Measurements from ENCODE around the gene CYB5R3. TPM values are rescaled to one million over a fixed set of nuclear protein-coding genes. Genes with fewer than 3 reads are reported as not detected.
"Not testable (repeated sequence)": the region's sequence is repeated elsewhere in the genome, so short reads cannot be mapped to it uniquely, and the experiment has no call there.

The CYB5R3 gene
- total RNA-seq, 1 donor from 2014 or later = 11.8 TPM

GRCh38 chr22:42679691-42680090, 30.5 kb upstream of the CYB5R3 start:
- DNase-seq (ENCODE audit: low spot score in 2 of 2) = no peak
- no peak for FAIRE-seq

GRCh38 chr22:42678894-42679293, 29.7 kb upstream of the CYB5R3 start:
- DNase-seq (ENCODE audit: low spot score in 2 of 2) (no peak), FAIRE-seq (no peak)

DNA sequence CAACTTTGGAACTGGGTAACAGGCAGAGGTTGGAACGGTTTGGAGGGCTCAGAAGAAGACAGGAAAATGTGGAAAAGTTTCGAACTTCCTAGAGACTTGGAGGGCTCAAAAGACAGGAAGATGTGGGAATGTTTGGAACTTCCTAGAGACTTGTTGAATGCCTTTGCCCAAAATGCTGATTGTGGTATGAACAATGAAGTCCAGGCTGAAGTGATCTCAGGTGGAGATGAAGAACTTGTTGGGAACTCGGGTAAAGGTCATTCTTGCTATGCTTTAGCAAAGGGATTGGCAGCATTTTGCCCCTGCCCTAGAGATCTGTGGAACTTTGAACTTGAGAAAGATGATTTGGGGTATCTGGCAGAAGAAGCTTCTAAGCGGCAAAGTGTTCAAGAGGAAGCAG, 28.7 kb upstream of the CYB5R3 start:
- not testable (repeated sequence) for FAIRE-seq; DNase-seq (ENCODE audit: low spot score in 2 of 2)

GRCh38 chr22:42676059-42676607, 26.9 kb upstream of the CYB5R3 start:
- DNase-seq (ENCODE audit: low spot score in 2 of 2) = no peak

DNA sequence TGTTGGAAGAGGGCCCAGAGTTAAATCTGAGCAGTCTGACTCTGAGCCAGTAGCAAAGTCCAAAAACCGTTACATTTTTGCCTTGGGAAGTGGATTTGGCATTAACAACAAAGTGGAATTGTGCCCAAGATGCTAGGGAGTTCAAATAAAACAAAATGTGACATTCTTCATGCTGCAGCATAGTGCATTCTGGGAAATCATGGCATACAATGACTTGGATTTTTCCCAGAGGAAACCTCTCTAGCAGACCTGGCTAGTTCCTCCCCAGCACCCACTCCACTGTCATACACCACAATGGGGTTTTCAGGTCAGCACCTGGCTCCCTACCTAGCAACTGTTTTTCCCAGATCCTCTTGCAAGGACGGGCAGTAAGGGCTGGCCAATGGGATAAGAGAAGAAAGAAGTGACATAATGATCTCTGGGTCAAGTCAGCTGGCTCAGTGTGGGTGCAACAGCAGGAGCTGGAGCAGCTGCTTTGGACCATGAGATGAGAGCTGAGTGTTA, 24.8 kb upstream of the CYB5R3 start:
- FAIRE-seq (no peak), DNase-seq (ENCODE audit: low spot score in 2 of 2) (no peak)

More at GRCh38 chr22:42676059-42676607, 26.9 kb upstream of the CYB5R3 start:
- FAIRE-seq = no peak

- not testable (repeated sequence) for FAIRE-seq; DNase-seq (ENCODE audit: low spot score in 2 of 2)
Measured at GRCh38 chr22:42673071-42673470, 23.9 kb upstream of the CYB5R3 start.

DNA sequence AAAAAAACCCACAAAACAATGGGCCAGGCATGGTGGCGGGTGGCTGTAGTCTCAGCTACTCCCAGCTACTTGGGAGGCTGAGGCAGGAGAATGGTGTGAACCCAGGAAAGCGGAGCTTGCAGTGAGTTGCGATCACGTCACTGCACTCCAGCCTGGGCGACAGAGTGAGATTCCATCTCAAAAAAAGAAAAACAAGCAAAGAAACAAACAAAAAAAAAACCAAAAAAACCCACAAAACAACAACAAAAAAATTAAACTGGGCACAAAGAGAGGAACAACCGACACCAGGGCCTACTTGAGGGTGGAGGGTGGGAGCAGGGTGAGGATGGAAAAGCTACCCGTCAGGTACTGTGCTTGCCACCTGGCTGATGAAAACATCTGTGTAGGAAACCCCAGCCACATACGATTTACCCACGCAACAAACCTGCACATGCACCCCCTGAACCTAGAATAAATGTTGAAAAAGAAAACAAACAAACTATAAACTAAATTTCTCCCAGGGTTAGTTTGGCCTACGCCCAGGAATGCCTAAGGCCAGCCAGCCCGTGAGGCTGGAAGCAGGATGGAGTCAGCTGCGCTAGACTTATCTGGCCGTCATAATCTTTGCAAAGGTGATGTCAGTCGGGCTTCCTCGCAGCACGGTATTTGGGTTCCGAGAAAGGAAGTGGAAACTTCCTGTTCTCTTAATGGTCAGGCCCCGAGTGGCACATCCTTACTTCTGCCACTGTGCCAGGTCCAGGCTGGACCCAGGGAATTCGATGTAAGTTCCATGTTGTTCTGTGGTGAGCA, 21.9 kb upstream of the CYB5R3 start:
- no peak for FAIRE-seq

DNA sequence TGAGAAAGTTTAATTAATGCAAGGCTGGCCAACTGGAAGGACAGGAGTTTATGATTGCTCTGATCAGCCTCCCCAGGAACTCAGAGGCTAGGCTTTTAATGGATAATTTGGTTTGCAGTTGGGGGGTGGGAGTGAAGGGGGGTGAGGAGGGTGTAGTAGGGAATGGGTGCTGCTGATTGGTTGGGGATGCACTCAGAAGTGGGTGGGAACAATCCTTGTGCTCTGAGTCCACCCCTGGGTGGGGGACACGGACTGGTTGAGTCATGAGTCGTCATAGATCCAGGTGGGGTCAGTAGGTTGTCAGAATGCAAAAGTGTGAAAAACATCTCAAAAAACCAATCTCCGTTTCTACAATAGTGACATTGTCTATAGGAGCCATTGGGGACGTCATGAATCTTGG, 20.9 kb upstream of the CYB5R3 start:
- DNase-seq (ENCODE audit: low spot score in 2 of 2) (no peak), FAIRE-seq (no peak)

More for the DNA sequence above, 21.9 kb upstream of the CYB5R3 start:
- no peak for DNase-seq (ENCODE audit: low spot score in 2 of 2)

DNA sequence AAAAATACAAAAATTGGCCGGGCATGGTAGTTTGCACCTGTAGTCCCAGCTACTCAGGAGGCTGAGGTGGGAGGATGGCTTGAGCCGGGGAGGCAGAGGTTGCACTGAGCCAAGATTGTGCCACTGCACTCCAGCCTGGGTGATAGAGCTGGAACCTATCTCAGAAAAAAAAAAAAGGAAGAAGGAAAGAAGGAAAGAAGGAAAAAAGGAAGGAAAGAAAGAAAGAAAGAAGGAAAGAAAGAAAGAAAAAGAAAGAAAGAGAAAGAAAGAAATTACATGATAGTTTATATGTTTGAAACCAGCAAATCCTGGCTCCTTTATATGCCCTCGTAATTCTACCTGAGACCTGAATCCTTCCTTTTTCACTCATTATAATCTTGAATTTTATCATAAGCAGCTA, 17.2 kb upstream of the CYB5R3 start:
- not testable (repeated sequence) for FAIRE-seq; DNase-seq (ENCODE audit: low spot score in 2 of 2)

DNA sequence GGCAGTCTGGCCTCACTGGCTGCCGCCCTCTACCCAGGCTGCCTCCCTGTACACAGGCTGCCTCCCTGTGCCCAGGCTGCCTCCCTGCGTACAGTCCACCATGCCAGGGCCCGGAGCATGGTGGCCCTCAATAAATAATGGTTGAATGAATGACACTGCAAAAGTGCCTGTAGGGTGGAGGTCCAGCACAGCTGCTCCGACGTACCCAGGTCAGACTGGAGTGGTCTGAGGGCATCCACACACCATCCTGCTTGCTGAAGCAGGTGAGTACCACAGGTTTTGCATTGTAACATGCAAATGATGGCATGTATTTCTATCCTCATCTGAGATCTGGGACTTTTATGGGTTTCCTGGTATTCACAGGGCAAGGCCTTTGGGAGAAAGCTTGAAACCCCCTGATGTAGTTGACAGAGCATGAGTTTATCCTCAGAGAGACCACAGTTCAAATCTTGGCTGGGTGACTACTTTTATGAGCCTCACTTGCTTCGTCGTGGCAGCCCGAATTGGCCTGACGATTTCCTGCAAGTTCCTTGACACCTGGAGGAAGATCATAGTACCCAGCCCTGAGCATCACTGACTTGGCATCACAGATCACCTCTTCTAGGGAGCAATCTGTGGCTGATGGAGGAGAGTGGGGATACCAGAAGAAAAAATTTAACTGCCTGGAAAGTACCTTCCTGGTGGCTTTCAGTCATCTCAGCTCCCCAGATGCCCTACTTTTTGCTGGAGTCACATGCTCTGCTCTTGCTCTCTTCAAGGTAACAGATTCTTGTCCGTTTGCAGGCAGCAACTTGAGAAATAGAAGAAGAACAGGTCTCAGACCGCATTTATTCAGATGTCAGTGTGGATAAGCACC, 16.0 kb upstream of the CYB5R3 start:
- FAIRE-seq = no peak
- DNase-seq (ENCODE audit: low spot score in 2 of 2) = no peak

DNA sequence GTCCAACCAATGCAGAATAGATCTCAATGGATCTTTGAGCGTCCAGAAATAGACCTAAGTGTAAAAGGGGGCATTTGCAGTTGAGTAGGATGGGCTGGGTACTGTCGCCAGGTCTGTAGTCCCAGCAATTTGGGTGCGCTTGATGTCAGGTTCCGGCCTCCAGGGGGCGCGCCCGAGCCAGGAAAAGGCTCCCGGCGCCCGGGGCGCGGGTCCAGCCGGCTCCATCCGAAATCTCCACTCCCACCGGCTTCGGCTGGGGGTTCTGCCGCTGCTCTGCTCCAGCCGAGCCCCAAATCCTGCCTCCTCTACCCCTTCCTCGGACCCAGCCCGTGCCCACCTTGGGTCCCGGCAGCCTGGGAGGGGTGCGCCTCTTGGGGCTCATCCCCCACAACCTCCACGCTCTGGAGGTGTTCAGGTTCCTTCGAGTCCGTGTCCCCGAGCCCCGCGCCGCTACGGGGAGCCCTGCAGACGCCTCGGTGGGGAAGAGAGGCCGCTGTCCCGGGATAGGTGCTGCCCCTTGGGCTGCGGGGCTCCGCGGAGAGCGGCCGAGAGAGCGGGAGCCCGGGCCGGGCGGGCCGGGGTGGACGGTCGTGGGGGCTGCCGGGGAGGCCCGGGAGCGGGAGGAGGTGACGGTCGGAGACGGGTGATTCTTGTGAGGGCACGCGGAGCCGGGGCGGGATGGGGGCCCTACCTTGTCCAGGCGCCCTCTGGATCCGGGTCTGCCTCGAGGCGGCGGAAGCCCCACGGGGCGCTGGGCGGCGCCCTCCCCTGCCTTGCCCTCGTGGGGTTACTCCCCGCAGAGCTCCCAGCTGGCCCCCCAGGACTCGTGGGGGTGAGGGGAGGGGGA, 13.0 kb upstream of the CYB5R3 start:
- FAIRE-seq (no peak), DNase-seq (ENCODE audit: low spot score in 2 of 2) (peak; percentile 76 to 86)

GRCh38 chr22:42656578-42656977, 7.4 kb upstream of the CYB5R3 start:
- DNase-seq (ENCODE audit: low spot score in 2 of 2) (no peak), FAIRE-seq (no peak)

GRCh38 chr22:42655693-42656092, 6.5 kb upstream of the CYB5R3 start:
- DNase-seq (ENCODE audit: low spot score in 2 of 2) (no peak), FAIRE-seq (no peak)

GRCh38 chr22:42654436-42655073, 5.4 kb upstream of the CYB5R3 start:
- FAIRE-seq = no peak
- no peak for DNase-seq (ENCODE audit: low spot score in 2 of 2)

DNA sequence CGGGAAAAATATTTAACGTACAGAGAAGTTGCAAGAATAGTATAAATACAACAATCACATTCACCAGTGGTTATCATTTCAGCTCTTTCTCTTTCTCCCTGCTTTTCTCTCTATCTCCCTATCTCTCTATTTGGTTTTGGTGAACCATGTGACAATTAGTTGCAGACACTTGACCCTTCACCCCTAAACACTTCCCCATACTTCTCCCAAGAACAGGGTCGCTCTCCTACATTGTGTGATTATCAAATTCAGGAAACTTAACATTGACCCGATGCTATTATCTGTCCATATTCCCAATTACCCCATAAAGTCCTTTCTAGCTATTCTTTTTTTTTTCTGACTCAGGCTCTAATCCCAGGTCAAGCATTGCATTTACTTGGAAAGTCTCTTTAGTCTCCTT, 4.8 kb upstream of the CYB5R3 start:
- no peak for FAIRE-seq
- DNase-seq (ENCODE audit: low spot score in 2 of 2) = no peak

DNA sequence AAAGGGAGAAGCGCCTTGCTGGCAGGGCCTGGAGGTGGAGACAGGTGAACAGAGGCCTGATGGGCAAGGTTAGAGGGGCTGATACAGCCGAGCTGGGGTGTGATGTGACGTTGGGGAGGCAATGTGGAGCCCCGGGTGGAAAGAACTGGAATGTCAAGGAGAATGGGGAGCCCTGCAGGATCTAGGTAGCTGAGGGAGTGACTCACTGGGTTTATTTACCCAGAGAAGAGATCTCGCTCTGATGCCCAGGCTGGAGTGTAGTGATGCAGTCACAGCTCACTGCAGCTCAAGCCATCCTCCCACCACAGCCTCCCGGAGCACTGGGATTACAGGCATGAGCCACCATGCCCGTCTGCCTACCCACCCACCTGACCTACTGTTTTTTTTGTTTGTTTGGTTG, 1.9 kb upstream of the CYB5R3 start:
- no peak for DNase-seq (ENCODE audit: low spot score in 2 of 2)

DNA sequence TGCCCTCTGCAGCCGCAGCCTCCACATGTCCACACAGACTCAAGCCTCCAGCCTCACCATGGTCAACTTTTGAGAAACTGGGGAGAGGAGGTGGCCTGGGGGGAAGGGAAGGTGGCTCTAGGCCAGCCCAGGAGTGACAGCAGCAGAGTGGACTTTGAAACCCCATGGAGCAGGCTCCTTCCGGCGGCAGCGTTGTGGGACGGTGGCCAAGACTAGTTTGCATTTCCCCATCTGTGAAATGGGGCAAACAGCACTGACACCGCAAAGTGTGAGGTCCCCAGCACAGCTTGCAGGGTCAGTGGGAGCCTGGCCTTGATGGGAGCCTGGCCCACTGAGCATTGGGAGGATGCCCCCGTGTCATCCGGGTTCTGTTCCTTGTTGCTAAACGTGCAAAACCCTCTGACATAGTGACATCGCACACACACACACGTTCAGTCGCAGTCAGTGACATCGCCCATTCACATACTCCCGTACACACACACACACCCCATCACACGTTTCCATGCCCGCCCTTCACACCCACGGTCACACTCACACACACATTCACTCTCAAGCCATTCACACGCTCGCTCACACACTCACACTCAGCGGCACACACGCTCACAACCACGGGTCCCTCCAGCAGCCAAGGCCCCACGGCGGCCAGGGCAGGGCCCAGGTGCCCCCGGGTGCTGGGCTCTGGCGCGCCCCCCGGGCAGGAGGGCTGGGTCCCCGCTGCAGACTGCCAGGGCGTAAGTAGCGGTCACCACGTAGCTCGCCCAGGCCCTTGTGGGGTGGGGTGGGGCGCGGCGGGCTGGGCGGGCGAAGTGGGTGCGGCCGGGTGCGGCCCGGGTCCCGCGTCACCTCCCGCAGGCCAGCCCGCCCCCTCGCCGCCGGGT, 585 bp downstream of the CYB5R3 start:
- no peak for FAIRE-seq
- DNase-seq (ENCODE audit: low spot score in 2 of 2) = peak in 1 of 2 donors; percentile 54

More for the DNA sequence above, 1.9 kb upstream of the CYB5R3 start:
- FAIRE-seq = no peak

GRCh38 chr22:42648017-42648367, 1.2 kb downstream of the CYB5R3 start:
- DNase-seq (ENCODE audit: low spot score in 2 of 2) = no peak
- FAIRE-seq = no peak
